MM.1S (cell line): Measurements from ENCODE around the gene KIAA1671.

ENCODE experiments used
- DNase-seq: peaks from one replicate; pipeline ENCODE4 v3.0.0-alpha.2; 2015
- H2AFZ ChIP-seq: fragments of 300-600 bp; sonication (generic); 2 replicates; pipeline ENCODE4 v1.6.0; 2016; ENCODE audit warnings: antibody characterized with exemption, low read length
- H3F3A ChIP-seq: fragments of 300-600 bp; sonication (generic); 2 replicates; pipeline ENCODE4 v1.6.1; 2016; ENCODE audit warnings: mild to moderate bottlenecking, antibody characterized with exemption, low read length, moderate library complexity, mixed read lengths; ENCODE audit not compliant: insufficient read depth
- H3K27ac ChIP-seq: fragments of 300-600 bp; sonication (generic); 2 replicates; pipeline ENCODE4 v1.5.1; 2016; ENCODE audit warnings: mild to moderate bottlenecking, low read length
- H3K27me3 ChIP-seq: fragments of 300-600 bp; sonication (generic); replicated peaks from 2 replicates; pipeline ENCODE4 v1.6.0; 2016; ENCODE audit warnings: low read length; ENCODE audit not compliant: insufficient read depth
- H3K36me3 ChIP-seq: fragments of 300-600 bp; sonication (generic); replicated peaks from 2 replicates; pipeline ENCODE4 v1.6.1; 2016; ENCODE audit warnings: mild to moderate bottlenecking, low read length, mixed read lengths; ENCODE audit not compliant: insufficient read depth
- H3K4me1 ChIP-seq: fragments of 300-600 bp; sonication (generic); 2 replicates; pipeline ENCODE4 v1.6.1; 2016; ENCODE audit warnings: low read length, mixed read lengths
- H3K4me2 ChIP-seq: fragments of 300-600 bp; sonication (generic); 2 replicates; pipeline ENCODE4 v1.6.0; 2016; ENCODE audit warnings: low read depth, low read length
- H3K4me3 ChIP-seq: fragments of 300-600 bp; sonication (generic); 2 replicates; pipeline ENCODE4 v1.5.1; 2016; ENCODE audit warnings: low read length, mixed read lengths
- H3K79me2 ChIP-seq: fragments of 300-600 bp; sonication (generic); 2 replicates; pipeline ENCODE4 v1.6.1; 2016; ENCODE audit warnings: mixed run types, low read length, mixed read lengths
- H3K9ac ChIP-seq: fragments of 300-600 bp; sonication (generic); 2 replicates; pipeline ENCODE4 v1.6.1; 2016; ENCODE audit warnings: low read length, mixed read lengths
- H3K9me2 ChIP-seq: fragments of 300-600 bp; sonication (generic); replicated peaks from 2 replicates; pipeline ENCODE4 v1.6.1; 2016; ENCODE audit warnings: mild to moderate bottlenecking, low read length, mixed read lengths; ENCODE audit not compliant: insufficient read depth
- H3K9me3 ChIP-seq: fragments of 300-600 bp; sonication (generic); replicated peaks from 2 replicates; pipeline ENCODE4 v1.6.1; 2016; ENCODE audit warnings: mild to moderate bottlenecking, low read length, mixed read lengths; ENCODE audit not compliant: insufficient read depth
- H4K20me1 ChIP-seq: fragments of 300-600 bp; sonication (generic); 2 replicates; pipeline ENCODE4 v1.6.1; 2016; ENCODE audit warnings: mild to moderate bottlenecking, low read length, moderate library complexity, mixed read lengths; ENCODE audit not compliant: insufficient read depth
- EZH2 ChIP-seq: fragments of 300-600 bp; sonication (generic); optimal IDR thresholded peaks from 2 replicates; pipeline ENCODE3; 2017; ENCODE audit warnings: low read depth, mild to moderate bottlenecking, antibody characterized with exemption, low read length, mixed read lengths
- EZH2phosphoT487 ChIP-seq: fragments of 300-600 bp; sonication (generic); IDR thresholded peaks from 2 replicates; pipeline ENCODE4 v1.6.1; 2018; ENCODE audit warnings: antibody characterized with exemption, low read length
- TF ChIP-seq, protein P1 (sequence below): fragments of 300-600 bp; sonication (generic); IDR thresholded peaks from 2 replicates; pipeline ENCODE4 v1.5.1; 2016; ENCODE audit warnings: antibody characterized with exemption, low read length, mixed read lengths

KIAA1671 gene

DNA sequence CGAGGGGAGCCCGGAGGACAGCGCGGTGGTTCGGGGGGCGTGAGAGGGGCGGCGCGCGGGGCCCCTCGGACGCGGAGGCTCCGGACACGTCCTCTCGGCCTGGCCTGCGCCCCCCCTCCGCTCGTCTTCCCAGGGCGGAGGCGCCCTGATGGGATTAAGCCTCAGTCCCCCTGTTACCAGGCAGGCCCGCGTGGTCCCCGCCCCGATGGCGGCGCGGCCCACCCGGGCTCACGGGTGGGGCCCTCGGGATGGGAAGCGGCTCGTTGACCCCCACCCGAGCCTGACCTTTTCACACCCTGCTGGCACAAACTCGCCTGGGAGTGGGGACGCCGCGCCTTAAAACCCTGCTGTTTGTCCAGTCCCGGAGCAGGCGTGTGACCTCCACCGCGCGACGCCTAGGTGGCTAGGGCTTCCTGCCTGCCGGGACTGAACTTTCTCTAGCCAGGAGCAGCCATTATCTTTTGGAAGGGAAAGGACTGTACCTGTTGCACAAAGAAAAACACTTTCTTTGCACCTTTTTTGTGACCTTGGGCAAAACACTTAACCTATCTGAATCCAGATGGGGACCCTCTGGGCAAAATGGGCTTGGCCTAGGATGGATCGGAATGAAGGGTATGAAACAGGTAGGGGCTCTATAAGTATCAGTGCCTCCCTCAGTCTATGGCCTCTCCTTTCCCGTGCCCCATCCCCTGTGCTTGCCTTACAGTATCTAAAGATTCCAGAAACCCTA lies 1.0 kb downstream of the KIAA1671 start:
- Histone ChIP-seq H3K79me2 (no peaks in the 10 kb centered on the region), H3K27me3 (peaks cover 19% of the 10 kb centered on the region), H3K9me3 (no peaks in the 10 kb centered on the region), H3K4me1 (0 out of 2 replicates have a peak, but pooled peaks cover 4% of the 10 kb centered on the region), H2AFZ (no peak overlapping the region), H3K4me2 (no peak overlapping the region), H3K9me2 (no peaks in the 10 kb centered on the region), H3F3A (no peaks in the 10 kb centered on the region), H3K4me3 (no peak overlapping the region), H3K27ac (no peak overlapping the region), H3K36me3 (no peaks in the 10 kb centered on the region), H4K20me1 (no peaks in the 10 kb centered on the region), H3K9ac (no peak overlapping the region)
- TF ChIP-seq, protein P1, sequence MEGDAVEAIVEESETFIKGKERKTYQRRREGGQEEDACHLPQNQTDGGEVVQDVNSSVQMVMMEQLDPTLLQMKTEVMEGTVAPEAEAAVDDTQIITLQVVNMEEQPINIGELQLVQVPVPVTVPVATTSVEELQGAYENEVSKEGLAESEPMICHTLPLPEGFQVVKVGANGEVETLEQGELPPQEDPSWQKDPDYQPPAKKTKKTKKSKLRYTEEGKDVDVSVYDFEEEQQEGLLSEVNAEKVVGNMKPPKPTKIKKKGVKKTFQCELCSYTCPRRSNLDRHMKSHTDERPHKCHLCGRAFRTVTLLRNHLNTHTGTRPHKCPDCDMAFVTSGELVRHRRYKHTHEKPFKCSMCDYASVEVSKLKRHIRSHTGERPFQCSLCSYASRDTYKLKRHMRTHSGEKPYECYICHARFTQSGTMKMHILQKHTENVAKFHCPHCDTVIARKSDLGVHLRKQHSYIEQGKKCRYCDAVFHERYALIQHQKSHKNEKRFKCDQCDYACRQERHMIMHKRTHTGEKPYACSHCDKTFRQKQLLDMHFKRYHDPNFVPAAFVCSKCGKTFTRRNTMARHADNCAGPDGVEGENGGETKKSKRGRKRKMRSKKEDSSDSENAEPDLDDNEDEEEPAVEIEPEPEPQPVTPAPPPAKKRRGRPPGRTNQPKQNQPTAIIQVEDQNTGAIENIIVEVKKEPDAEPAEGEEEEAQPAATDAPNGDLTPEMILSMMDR = no peak
- TF ChIP-seq EZH2 (no peak), EZH2phosphoT487 (no peak)
- DNase-seq = no peak

GRCh38 chr22:24954114-24954463 lies 1.6 kb downstream of the KIAA1671 start:
- no peaks in the 10 kb centered on the region for H3K9me3 ChIP-seq
- H3K9ac ChIP-seq = no peak overlapping the region
- no peaks in the 10 kb centered on the region for H3K36me3 ChIP-seq
- peaks cover 19% of the 10 kb centered on the region for H3K27me3 ChIP-seq
- H2AFZ ChIP-seq = no peak overlapping the region
- H3K79me2 ChIP-seq = no peaks in the 10 kb centered on the region
- H4K20me1 ChIP-seq = no peaks in the 10 kb centered on the region
- DNase-seq = no peak
- no peaks in the 10 kb centered on the region for H3F3A ChIP-seq
- no peaks in the 10 kb centered on the region for H3K9me2 ChIP-seq
- no peak overlapping the region for H3K4me3 ChIP-seq
- no peak overlapping the region for H3K27ac ChIP-seq
- TF ChIP-seq, protein P1 = no peak
- TF ChIP-seq EZH2phosphoT487 (no peak), EZH2 (no peak)
- H3K4me1 ChIP-seq = 0 out of 2 replicates have a peak, but pooled peaks cover 4% of the 10 kb centered on the region
- no peak overlapping the region for H3K4me2 ChIP-seq

DNA sequence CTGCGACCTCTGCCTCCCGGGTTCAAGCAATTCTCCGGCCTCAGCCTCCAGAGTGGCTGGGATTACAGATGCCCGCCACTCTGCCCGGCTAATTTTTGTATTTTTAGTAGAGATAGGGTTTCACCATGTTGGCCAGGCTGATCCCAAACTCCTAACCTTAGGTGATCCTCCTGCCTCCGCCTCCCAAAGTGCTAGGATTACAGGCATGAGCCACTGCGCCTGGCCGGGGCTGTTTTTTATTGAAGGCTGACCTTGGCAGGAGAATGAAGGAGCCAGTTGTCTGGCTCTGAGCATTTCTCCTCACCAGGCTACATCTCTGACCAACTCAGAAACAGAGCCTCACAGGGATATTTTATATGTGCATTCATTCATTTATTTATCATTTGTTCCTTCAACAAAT lies 2.3 kb downstream of the KIAA1671 start:
- Histone ChIP-seq H3K9ac (no peak overlapping the region), H3K36me3 (no peaks in the 10 kb centered on the region), H3K9me2 (no peaks in the 10 kb centered on the region), H3K4me3 (no peak overlapping the region), H4K20me1 (no peaks in the 10 kb centered on the region), H2AFZ (no peak overlapping the region), H3K4me2 (no peak overlapping the region), H3K79me2 (no peaks in the 10 kb centered on the region), H3K27ac (no peak overlapping the region), H3K27me3 (peaks cover 19% of the 10 kb centered on the region), H3F3A (no peaks in the 10 kb centered on the region), H3K4me1 (0 out of 2 replicates have a peak, but pooled peaks cover 4% of the 10 kb centered on the region), H3K9me3 (no peaks in the 10 kb centered on the region)
- no peak for DNase-seq
- TF ChIP-seq, protein P1 = no peak
- TF ChIP-seq EZH2phosphoT487 = no peak
- no peak for TF ChIP-seq EZH2
